ENCODE data around the gene DESI2.

Gene DESI2

GRCh38 chr1:244652623-244653438, at the start of gene DESI2:
TSS of gene DESI2 (plus strand) at chr1:244653126. CDS start at chr1:244653314, 188 bp downstream.
- H3K36me3 ChIP-seq (ENCODE audit: control insufficient read depth, insufficient read depth, low read length): no peaks in the 10 kb centered on the region
- H3K27me3 ChIP-seq (ENCODE audit: control insufficient read depth, insufficient read depth, low read length): no peaks in the 10 kb centered on the region
- H3K4me3 ChIP-seq (ENCODE audit: low read length): peak within 1 kb of the TSS; percentile 82
- peaks cover 8% of the 10 kb centered on the region for H3K4me1 ChIP-seq (ENCODE audit: control insufficient read depth, insufficient read depth, low read length)
- no peaks in the 10 kb centered on the region for H3K9me3 ChIP-seq (ENCODE audit: control insufficient read depth, low read length)
- H3K9ac ChIP-seq (ENCODE audit: low read length): peak within 1 kb of the TSS; percentile 97

- no peak overlapping the region for H3K4me3 ChIP-seq (ENCODE audit: low read length)
- H3K9me3 ChIP-seq (ENCODE audit: control insufficient read depth, low read length): no peaks in the 10 kb centered on the region
- H3K4me1 ChIP-seq (ENCODE audit: control insufficient read depth, insufficient read depth, low read length): peaks cover 10% of the 10 kb centered on the region
- peaks cover 2% of the 10 kb centered on the region for H3K27me3 ChIP-seq (ENCODE audit: control insufficient read depth, insufficient read depth, low read length)
- H3K9ac ChIP-seq (ENCODE audit: low read length): no peak overlapping the region
- no peaks in the 10 kb centered on the region for H3K36me3 ChIP-seq (ENCODE audit: control insufficient read depth, insufficient read depth, low read length)
Observed at GRCh38 chr1:244603498-244603897, 49.4 kb upstream of the DESI2 start.

GRCh38 chr1:244605835-244606370, 47.0 kb upstream of the DESI2 start:
- Histone ChIP-seq H3K9ac (ENCODE audit: low read length) (no peak overlapping the region), H3K4me1 (ENCODE audit: control insufficient read depth, insufficient read depth, low read length) (no peaks in the 10 kb centered on the region), H3K4me3 (ENCODE audit: low read length) (no peak overlapping the region), H3K9me3 (ENCODE audit: control insufficient read depth, low read length) (no peaks in the 10 kb centered on the region), H3K36me3 (ENCODE audit: control insufficient read depth, insufficient read depth, low read length) (no peaks in the 10 kb centered on the region), H3K27me3 (ENCODE audit: control insufficient read depth, insufficient read depth, low read length) (peaks cover 2% of the 10 kb centered on the region)

GRCh38 chr1:244614113-244614836, 38.7 kb upstream of the DESI2 start:
- Histone ChIP-seq H3K36me3 (ENCODE audit: control insufficient read depth, insufficient read depth, low read length) (no peaks in the 10 kb centered on the region), H3K4me3 (ENCODE audit: low read length) (no peak overlapping the region), H3K4me1 (ENCODE audit: control insufficient read depth, insufficient read depth, low read length) (peaks cover 20% of the 10 kb centered on the region), H3K9me3 (ENCODE audit: control insufficient read depth, low read length) (no peaks in the 10 kb centered on the region), H3K9ac (ENCODE audit: low read length) (peak overlapping the region; percentile 59), H3K27me3 (ENCODE audit: control insufficient read depth, insufficient read depth, low read length) (no peaks in the 10 kb centered on the region)

GRCh38 chr1:244614879-244615278, 38.0 kb upstream of the DESI2 start:
- Histone ChIP-seq H3K9me3 (ENCODE audit: control insufficient read depth, low read length) (no peaks in the 10 kb centered on the region), H3K27me3 (ENCODE audit: control insufficient read depth, insufficient read depth, low read length) (no peaks in the 10 kb centered on the region), H3K4me3 (ENCODE audit: low read length) (no peak overlapping the region), H3K36me3 (ENCODE audit: control insufficient read depth, insufficient read depth, low read length) (no peaks in the 10 kb centered on the region), H3K4me1 (ENCODE audit: control insufficient read depth, insufficient read depth, low read length) (peaks cover 20% of the 10 kb centered on the region), H3K9ac (ENCODE audit: low read length) (no peak overlapping the region)

GRCh38 chr1:244615301-244615700, 37.6 kb upstream of the DESI2 start:
- no peak overlapping the region for H3K4me3 ChIP-seq (ENCODE audit: low read length)
- no peaks in the 10 kb centered on the region for H3K9me3 ChIP-seq (ENCODE audit: control insufficient read depth, low read length)
- no peaks in the 10 kb centered on the region for H3K27me3 ChIP-seq (ENCODE audit: control insufficient read depth, insufficient read depth, low read length)
- no peaks in the 10 kb centered on the region for H3K36me3 ChIP-seq (ENCODE audit: control insufficient read depth, insufficient read depth, low read length)
- no peak overlapping the region for H3K9ac ChIP-seq (ENCODE audit: low read length)
- peaks cover 20% of the 10 kb centered on the region for H3K4me1 ChIP-seq (ENCODE audit: control insufficient read depth, insufficient read depth, low read length)

- Histone ChIP-seq H3K9ac (ENCODE audit: low read length) (no peak overlapping the region), H3K4me3 (ENCODE audit: low read length) (no peak overlapping the region), H3K9me3 (ENCODE audit: control insufficient read depth, low read length) (no peaks in the 10 kb centered on the region), H3K27me3 (ENCODE audit: control insufficient read depth, insufficient read depth, low read length) (no peaks in the 10 kb centered on the region), H3K36me3 (ENCODE audit: control insufficient read depth, insufficient read depth, low read length) (no peaks in the 10 kb centered on the region), H3K4me1 (ENCODE audit: control insufficient read depth, insufficient read depth, low read length) (no peaks in the 10 kb centered on the region)
Observed at GRCh38 chr1:244626709-244627108, 26.2 kb upstream of the DESI2 start.

- Histone ChIP-seq H3K9ac (ENCODE audit: low read length) (no peak overlapping the region), H3K27me3 (ENCODE audit: control insufficient read depth, insufficient read depth, low read length) (no peaks in the 10 kb centered on the region), H3K9me3 (ENCODE audit: control insufficient read depth, low read length) (no peaks in the 10 kb centered on the region), H3K4me1 (ENCODE audit: control insufficient read depth, insufficient read depth, low read length) (no peaks in the 10 kb centered on the region), H3K36me3 (ENCODE audit: control insufficient read depth, insufficient read depth, low read length) (no peaks in the 10 kb centered on the region), H3K4me3 (ENCODE audit: low read length) (no peak overlapping the region)
Observed at GRCh38 chr1:244628789-244629188, 24.1 kb upstream of the DESI2 start.

GRCh38 chr1:244633140-244633539, 19.8 kb upstream of the DESI2 start:
- no peaks in the 10 kb centered on the region for H3K4me1 ChIP-seq (ENCODE audit: control insufficient read depth, insufficient read depth, low read length)
- no peaks in the 10 kb centered on the region for H3K36me3 ChIP-seq (ENCODE audit: control insufficient read depth, insufficient read depth, low read length)
- no peak overlapping the region for H3K9ac ChIP-seq (ENCODE audit: low read length)

GRCh38 chr1:244634546-244634945, 18.4 kb upstream of the DESI2 start:
- no peak overlapping the region for H3K4me3 ChIP-seq (ENCODE audit: low read length)
- H3K36me3 ChIP-seq (ENCODE audit: control insufficient read depth, insufficient read depth, low read length): no peaks in the 10 kb centered on the region
- H3K9me3 ChIP-seq (ENCODE audit: control insufficient read depth, low read length): no peaks in the 10 kb centered on the region
- H3K27me3 ChIP-seq (ENCODE audit: control insufficient read depth, insufficient read depth, low read length): no peaks in the 10 kb centered on the region
- no peak overlapping the region for H3K9ac ChIP-seq (ENCODE audit: low read length)
- no peaks in the 10 kb centered on the region for H3K4me1 ChIP-seq (ENCODE audit: control insufficient read depth, insufficient read depth, low read length)

More at GRCh38 chr1:244633140-244633539, 19.8 kb upstream of the DESI2 start:
- no peak overlapping the region for H3K4me3 ChIP-seq (ENCODE audit: low read length)
- H3K9me3 ChIP-seq (ENCODE audit: control insufficient read depth, low read length): no peaks in the 10 kb centered on the region
- no peaks in the 10 kb centered on the region for H3K27me3 ChIP-seq (ENCODE audit: control insufficient read depth, insufficient read depth, low read length)

- no peaks in the 10 kb centered on the region for H3K4me1 ChIP-seq (ENCODE audit: control insufficient read depth, insufficient read depth, low read length)
- H3K9me3 ChIP-seq (ENCODE audit: control insufficient read depth, low read length): no peaks in the 10 kb centered on the region
Observed at GRCh38 chr1:244636488-244637259, 16.3 kb upstream of the DESI2 start.

More at GRCh38 chr1:244636488-244637259, 16.3 kb upstream of the DESI2 start:
- Histone ChIP-seq H3K27me3 (ENCODE audit: control insufficient read depth, insufficient read depth, low read length) (no peaks in the 10 kb centered on the region), H3K4me3 (ENCODE audit: low read length) (no peak overlapping the region), H3K9ac (ENCODE audit: low read length) (no peak overlapping the region), H3K36me3 (ENCODE audit: control insufficient read depth, insufficient read depth, low read length) (no peaks in the 10 kb centered on the region)

Data from mucosa of stomach (tissue), 1 donor.